Peyer's patch (tissue), 4 donors: ENCODE results near the gene MRPL51. TPM values are rescaled to one million over a fixed set of nuclear protein-coding genes. Genes with fewer than 3 reads are reported as not detected.
"Not testable (repeated sequence)": the region's sequence is repeated elsewhere in the genome, so short reads cannot be mapped to it uniquely, and the experiment has no call there.

Experiments used
- DNase-seq, 3 donors: peaks; one replicate each; pipeline ENCODE4 v3.0.0-alpha.2; 2017 to 2019
- H3K27ac ChIP-seq, 4 donors: fragments of 200-600 bp; sonication (generic); one replicate each; pipeline ENCODE4 v1.5.1; 2016 to 2019
- H3K27me3 ChIP-seq, 2 donors: fragments of 200-600 bp; sonication (generic); one replicate each; pipeline ENCODE4 v1.5.1; 2019
- H3K36me3 ChIP-seq, 3 donors: fragments of 200-600 bp; sonication (generic); one replicate each; pipeline ENCODE4 v1.5.1; 2016 to 2019
- H3K4me1 ChIP-seq, 4 donors: fragments of 200-600 bp; sonication (generic); one replicate each; pipeline ENCODE4 v1.5.1; 2016 to 2019
- H3K4me3 ChIP-seq, 4 donors: fragments of 200-600 bp; sonication (generic); 1 replicate in 3 of 4; 2 replicates in 1 of 4; pipeline ENCODE4 v1.5.1; 2016 to 2019; ENCODE audit warnings: mild to moderate bottlenecking in 1 of 4
- H3K9me3 ChIP-seq, 4 donors: fragments of 200-600 bp; sonication (generic); one replicate each; pipeline ENCODE4 v1.5.1; 2016 to 2019; ENCODE audit warnings: mild to moderate bottlenecking in 1 of 4
- POLR2A ChIP-seq, 2 donors: fragments of 450-650 bp; IDR thresholded peaks; one replicate each; pipeline ENCODE4 v1.5.1; 2017; ENCODE audit warnings: antibody characterized with exemption in 2 of 2, mild to moderate bottlenecking in 2 of 2, moderate library complexity in 2 of 2
- total RNA-seq, 4 donors: library from RNA; depleted of rRNA; stranded (reverse); fragments of >200 nt; gene quantifications; one replicate each; pipeline ENCODE4 v1.1.0, GENCODE V29; 2016
- TF ChIP-seq, protein P1 (sequence below), 6 experiments: fragments of 450-650 bp in 4 of 6; fragments of 200-600 bp in 2 of 6; sonication (generic) in 1 of 6; IDR thresholded peaks; one replicate each; pipeline ENCODE4 v1.5.1; 2017 to 2019; ENCODE audit warnings: antibody characterized with exemption in 6 of 6, mild to moderate bottlenecking in 3 of 6, moderate library complexity in 1 of 6

MRPL51 gene
- total RNA-seq, 4 donors from 2014 or later, result 23.5 to 71.8 (median 61.6) TPM

- DNase-seq, result no peak
- no peak for TF ChIP-seq POLR2A (IDR thresholded peaks at IDR 0.05)
- TF ChIP-seq, protein P1, sequence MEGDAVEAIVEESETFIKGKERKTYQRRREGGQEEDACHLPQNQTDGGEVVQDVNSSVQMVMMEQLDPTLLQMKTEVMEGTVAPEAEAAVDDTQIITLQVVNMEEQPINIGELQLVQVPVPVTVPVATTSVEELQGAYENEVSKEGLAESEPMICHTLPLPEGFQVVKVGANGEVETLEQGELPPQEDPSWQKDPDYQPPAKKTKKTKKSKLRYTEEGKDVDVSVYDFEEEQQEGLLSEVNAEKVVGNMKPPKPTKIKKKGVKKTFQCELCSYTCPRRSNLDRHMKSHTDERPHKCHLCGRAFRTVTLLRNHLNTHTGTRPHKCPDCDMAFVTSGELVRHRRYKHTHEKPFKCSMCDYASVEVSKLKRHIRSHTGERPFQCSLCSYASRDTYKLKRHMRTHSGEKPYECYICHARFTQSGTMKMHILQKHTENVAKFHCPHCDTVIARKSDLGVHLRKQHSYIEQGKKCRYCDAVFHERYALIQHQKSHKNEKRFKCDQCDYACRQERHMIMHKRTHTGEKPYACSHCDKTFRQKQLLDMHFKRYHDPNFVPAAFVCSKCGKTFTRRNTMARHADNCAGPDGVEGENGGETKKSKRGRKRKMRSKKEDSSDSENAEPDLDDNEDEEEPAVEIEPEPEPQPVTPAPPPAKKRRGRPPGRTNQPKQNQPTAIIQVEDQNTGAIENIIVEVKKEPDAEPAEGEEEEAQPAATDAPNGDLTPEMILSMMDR (IDR thresholded peaks at IDR 0.05), result no peak
- Histone ChIP-seq H3K9me3 (no peaks in the 10 kb centered on the region), H3K27me3 (no peaks in the 10 kb centered on the region), H3K4me3 (no peak overlapping the region), H3K27ac (no peak overlapping the region), H3K4me1 (peaks cover 0 to 6% (median 4%) of the 10 kb centered on the region in 4 donors), H3K36me3 (peaks cover 0 to 7% (median 0%) of the 10 kb centered on the region in 3 donors)
These were observed 3.6 kb downstream of the MRPL51 start for GRCh38 chr12:6489449-6489848.

DNA sequence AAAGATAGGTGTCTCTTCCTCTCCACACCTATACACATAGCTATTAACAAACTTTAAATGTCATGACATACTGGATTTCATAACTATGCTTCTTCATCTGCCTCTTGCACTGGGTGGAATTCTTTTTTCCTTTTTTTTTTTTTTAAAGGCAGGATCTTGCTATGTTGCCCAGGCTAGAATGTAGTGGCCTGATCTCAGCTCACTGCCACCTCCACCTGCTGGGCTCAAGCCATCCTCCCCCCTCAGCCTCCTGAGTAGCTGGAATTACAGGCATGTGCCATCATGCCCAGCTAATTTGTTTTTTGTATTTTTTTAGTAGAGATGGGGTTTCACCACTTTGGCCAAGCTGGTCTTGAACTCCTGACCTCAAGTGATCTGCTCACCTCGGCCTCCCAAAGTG is 4.8 kb downstream of the MRPL51 start:
- no peak for DNase-seq
- H3K4me3 ChIP-seq, result no peak overlapping the region
- H3K27me3 ChIP-seq, result no peaks in the 10 kb centered on the region
- H3K4me1 ChIP-seq, result peaks cover 0 to 6% (median 2%) of the 10 kb centered on the region in 4 donors
- no peaks in the 10 kb centered on the region for H3K9me3 ChIP-seq
- no peak overlapping the region for H3K27ac ChIP-seq
- peaks cover 0 to 7% (median 0%) of the 10 kb centered on the region in 3 donors for H3K36me3 ChIP-seq
- no peak for TF ChIP-seq POLR2A (IDR thresholded peaks at IDR 0.05)
- TF ChIP-seq, protein P1 (IDR thresholded peaks at IDR 0.05), result no peak

- no peaks in the 10 kb centered on the region for H3K4me1 ChIP-seq
- H3K27ac ChIP-seq, result no peak overlapping the region
- DNase-seq, result no peak
- H3K4me3 ChIP-seq, result no peak overlapping the region
- H3K9me3 ChIP-seq, result no peaks in the 10 kb centered on the region
- no peaks in the 10 kb centered on the region for H3K27me3 ChIP-seq
- TF ChIP-seq, protein P1 (IDR thresholded peaks at IDR 0.05), result no peak
- no peak for TF ChIP-seq POLR2A (IDR thresholded peaks at IDR 0.05)
- no peaks in the 10 kb centered on the region for H3K36me3 ChIP-seq
These were observed 14.6 kb downstream of the MRPL51 start for GRCh38 chr12:6478416-6478815.

GRCh38 chr12:6477601-6478377 is 15.3 kb downstream of the MRPL51 start:
- not testable (repeated sequence) for H3K27me3 ChIP-seq, H3K4me1 ChIP-seq, DNase-seq, H3K9me3 ChIP-seq, H3K36me3 ChIP-seq, H3K4me3 ChIP-seq, H3K27ac ChIP-seq

DNA sequence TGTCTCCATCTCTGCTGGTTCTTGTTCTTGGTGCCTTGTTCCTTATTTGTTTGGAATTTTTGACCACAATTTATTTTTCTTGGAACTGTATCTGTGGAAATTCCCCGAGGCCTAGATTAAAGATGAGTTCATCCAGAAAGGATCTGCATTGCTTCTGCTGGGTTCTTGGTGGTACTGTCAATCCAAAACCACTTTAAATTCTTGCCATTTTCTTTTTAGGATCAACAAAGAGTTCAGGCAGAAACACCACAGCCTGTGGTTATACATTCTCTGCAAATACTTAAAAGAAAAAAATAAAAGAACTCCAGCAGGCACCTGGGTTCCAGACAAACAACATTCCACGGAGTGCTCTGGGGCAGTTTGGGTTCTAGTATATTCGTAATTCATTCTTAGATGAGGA is 16.6 kb downstream of the MRPL51 start:
- no peak for TF ChIP-seq POLR2A (IDR thresholded peaks at IDR 0.05)
- TF ChIP-seq, protein P1 (IDR thresholded peaks at IDR 0.05), result no peak
- peak overlapping the region in 1 of 4 donors; percentile 45 for H3K27ac ChIP-seq
- no peaks in the 10 kb centered on the region for H3K9me3 ChIP-seq
- H3K4me3 ChIP-seq, result no peak overlapping the region
- no peaks in the 10 kb centered on the region for H3K27me3 ChIP-seq
- no peaks in the 10 kb centered on the region for H3K36me3 ChIP-seq
- no peak for DNase-seq
- H3K4me1 ChIP-seq, result peaks cover 0 to 1% (median under 1%) of the 10 kb centered on the region in 4 donors

DNA sequence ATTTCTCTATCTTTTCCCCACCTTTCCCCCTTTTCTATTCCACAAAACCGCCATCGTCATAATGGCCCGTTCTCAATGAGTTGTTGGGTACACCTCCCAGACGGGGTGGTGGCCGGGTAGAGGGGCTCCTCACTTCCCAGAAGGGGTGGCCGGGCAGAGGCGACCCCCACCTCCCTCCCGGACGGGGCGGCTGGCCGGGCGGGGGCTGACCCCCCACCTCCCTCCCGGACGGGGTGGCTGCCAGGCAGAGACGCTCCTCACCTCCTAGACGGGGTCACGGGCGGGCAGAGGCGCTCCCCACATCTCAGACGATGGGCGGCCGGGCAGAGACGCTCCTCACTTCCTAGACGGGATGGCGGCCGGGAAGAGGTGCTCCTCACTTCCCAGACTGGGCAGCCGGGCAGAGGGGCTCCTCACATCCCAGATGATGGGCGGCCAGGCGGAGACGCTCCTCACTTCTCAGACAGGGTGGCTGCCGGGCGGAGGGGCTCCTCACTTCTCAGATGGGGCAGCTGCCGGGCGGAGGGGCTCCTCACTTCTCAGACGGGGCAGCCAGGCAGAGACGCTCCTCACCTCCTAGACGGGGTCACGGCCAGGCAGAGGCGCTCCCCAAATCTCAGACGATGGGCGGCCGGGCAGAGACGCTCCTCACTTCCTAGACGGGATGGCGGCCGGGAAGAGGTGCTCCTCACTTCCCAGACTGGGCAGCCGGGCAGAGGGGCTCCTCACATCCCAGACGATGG is 17.7 kb downstream of the MRPL51 start:
- H3K4me3 ChIP-seq, H3K36me3 ChIP-seq, H3K27me3 ChIP-seq, H3K27ac ChIP-seq, H3K4me1 ChIP-seq, H3K9me3 ChIP-seq, DNase-seq: not testable (repeated sequence)
